Heart left ventricle (tissue), 16 donors: ENCODE measurements around the gene CEP89. TPM values are rescaled to one million over a fixed set of nuclear protein-coding genes. Genes with fewer than 3 reads are reported as not detected.

ENCODE experiments used
- ATAC-seq, 4 donors: fragments of 200-7000 bp; cut with Tn5 transposase; one replicate each; pipeline ENCODE4 v1.9.1; 2020 to 2022; ENCODE audit warnings: moderate library complexity in 4 of 4, mild to moderate bottlenecking in 3 of 4, moderate number of reproducible peaks in 1 of 4
- DNase-seq, 5 donors: peaks; one replicate each; pipeline ENCODE4 v3.0.0-alpha.2; 2020
- H3K27ac ChIP-seq, 12 donors: fragments of 200-600 bp; sonication (generic) in 4 of 12; one replicate each; pipeline versions ENCODE4 v1.5.0 to v1.8.0; 2016 to 2022; ENCODE audit warnings: mild to moderate bottlenecking in 2 of 12
- H3K27me3 ChIP-seq, 9 donors: fragments of 200-600 bp; sonication (generic) in 2 of 9; one replicate each; pipeline versions ENCODE4 v1.5.1 to v1.8.0; 2016 to 2022; ENCODE audit warnings: mild to moderate bottlenecking in 3 of 9
- H3K36me3 ChIP-seq, 9 donors: fragments of 200-600 bp; sonication (generic) in 2 of 9; one replicate each; pipeline versions ENCODE4 v1.5.0 to v1.8.0; 2018 to 2022; ENCODE audit warnings: mild to moderate bottlenecking in 2 of 9
- H3K4me1 ChIP-seq, 12 donors: fragments of 200-600 bp; sonication (generic) in 4 of 12; one replicate each; pipeline versions ENCODE4 v1.5.0 to v1.8.0; 2016 to 2022; ENCODE audit warnings: mild to moderate bottlenecking in 3 of 12
- H3K4me3 ChIP-seq, 12 donors: fragments of 200-600 bp; sonication (generic) in 4 of 12; one replicate each; pipeline versions ENCODE4 v1.5.0 to v1.8.0; 2017 to 2022; ENCODE audit warnings: mild to moderate bottlenecking in 9 of 12, moderate library complexity in 4 of 12
- H3K9me3 ChIP-seq, 12 donors: fragments of 200-600 bp; sonication (generic) in 4 of 12; one replicate each; pipeline versions ENCODE4 v1.5.0 to v1.8.0; 2016 to 2022; ENCODE audit warnings: mild to moderate bottlenecking in 1 of 12
- CTCF ChIP-seq, 12 donors: fragments of 200-600 bp; sonication (generic) in 4 of 12; IDR thresholded peaks; one replicate each; pipeline versions ENCODE4 v1.5.0 to v1.8.0; 2018 to 2022; ENCODE audit warnings: antibody characterized with exemption in 12 of 12, mild to moderate bottlenecking in 5 of 12
- POLR2A ChIP-seq, 2 donors: fragments of 450-650 bp; IDR thresholded peaks; one replicate each; pipeline ENCODE4 v1.6.1; 2017; ENCODE audit warnings: antibody characterized with exemption in 2 of 2, mild to moderate bottlenecking in 2 of 2, moderate library complexity in 2 of 2
- WGBS, 4 donors: extraction: QIAGEN DNeasy Blood & Tissue Kit in 2 of 4; methylation state at CpG; one replicate each; pipeline versions ENCODE4 v1.1.5 to v1.1.7; 2013 to 2018; 5-methylcytosine and 5-hydroxymethylcytosine counted together
- intact Hi-C, 10 donors: fragments of 100-400 bp; cut with DNase I; formaldehyde crosslinking; loops; one replicate each; pipeline versions ENCODE4 v1.11.1 to v1.14.2; 2022
- polyA plus RNA-seq, 2 donors: library from polyadenylated mRNA; stranded (reverse); fragments of 200-250 nt; gene quantifications; one replicate each; pipeline ENCODE4 v1.2.3, GENCODE V29; 2013
- total RNA-seq, 9 donors: library from RNA; depleted of rRNA in 2 of 9; stranded (reverse); fragments of >200 nt in 2 of 9; fragmentation: NEBNext Ultra II Directional in 3 of 9; extraction: Animal tissue kit (Norgen Biotek cat#: 25700) in 3 of 9; gene quantifications; one replicate each; pipeline versions ENCODE4 v1.1.0 to v1.2.4, GENCODE V29; 2016 to 2023
- donor health status: ischemic (EF 13 %, LVEDD 7.1; RV severe dilation, severe dysfunction).
- donor health status: healthy with polysubstance abuse.
- donor health status: DM: no; HTN: yes; CAD: no.
- donor health status: DM: no; HTN: no; CAD: no.
- donor health status: ischemic (EF 25% LVEDD 6.9; RV normal size, moderate dysfunction).
- donor health status: ischemic (EF 25% LVEDD 5.7; RV mildly dilated, moderate dysfunction).
- donor health status: healthy.
- donor health status: DM: yes; HTN: yes; CAD: no.
- donor health status: ischemic (EF 35%, LVEDD 5.7; RV mildly dilated, moderate dysfunction).
- donor health status: nonischemic (EF 11% LVEDD 7.7; RV severe dilation, severe dysfunction).
- donor health status: DM: yes; HTN: yes; CAD: no.
- donor health status: PGD.
- donor health status: ischemic (EF 29% LVEDD 5.4; RV normal size, mild dysfunction).
- donor health status: nonischemic (EF 23%, LVEDD 6.1; RV moderate dilation, normal function).

The CEP89 gene
- total and polyA plus RNA-seq, 11 donors: 5.4 to 16.0 (median 12.0) TPM

- H3K4me3 ChIP-seq: no peak overlapping the region
- H3K27me3 ChIP-seq: no peaks in the 10 kb centered on the region
- H3K36me3 ChIP-seq: no peaks in the 10 kb centered on the region
- ATAC-seq (no peak), DNase-seq (no peak)
- H3K27ac ChIP-seq: no peak overlapping the region
- TF ChIP-seq CTCF (IDR thresholded peaks at IDR 0.05): no peak
- no peak for TF ChIP-seq POLR2A (IDR thresholded peaks at IDR 0.05)
- intact Hi-C loops: no loop called here
- H3K9me3 ChIP-seq: no peaks in the 10 kb centered on the region
- 86 to 100% (median 90%) methylated on average over 8 to 13 of the region's 13 CpGs for WGBS, 4 donors
- H3K4me1 ChIP-seq: no peaks in the 10 kb centered on the region
Observed at GRCh38 chr19:32863841-32864240, 107.9 kb downstream of the CEP89 start.

- Histone ChIP-seq H3K4me3 (no peak overlapping the region), H3K9me3 (no peaks in the 10 kb centered on the region), H3K27me3 (no peaks in the 10 kb centered on the region), H3K4me1 (no peaks in the 10 kb centered on the region), H3K36me3 (no peaks in the 10 kb centered on the region), H3K27ac (no peak overlapping the region)
- DNase-seq: no peak
- no peak for ATAC-seq
- intact Hi-C loops: no loop called here
- no peak for TF ChIP-seq POLR2A (IDR thresholded peaks at IDR 0.05)
- TF ChIP-seq CTCF (IDR thresholded peaks at IDR 0.05): no peak
- WGBS, 4 donors: 83 to 93% (median 91%) methylated on average over 8 of the region's 8 CpGs
Observed at GRCh38 chr19:32863301-32863700, 108.5 kb downstream of the CEP89 start.

GRCh38 chr19:32862741-32863140, 109.0 kb downstream of the CEP89 start:
- H3K27me3 ChIP-seq: no peaks in the 10 kb centered on the region
- no peaks in the 10 kb centered on the region for H3K9me3 ChIP-seq
- WGBS, 4 donors: 92 to 96% (median 94%) methylated on average over 14 of the region's 14 CpGs
- H3K4me1 ChIP-seq: no peaks in the 10 kb centered on the region
- no peaks in the 10 kb centered on the region for H3K36me3 ChIP-seq
- ATAC-seq: no peak
- no peak overlapping the region for H3K27ac ChIP-seq
- H3K4me3 ChIP-seq: no peak overlapping the region
- no peak for DNase-seq
- TF ChIP-seq CTCF (IDR thresholded peaks at IDR 0.05) (no peak), POLR2A (IDR thresholded peaks at IDR 0.05) (no peak)
- intact Hi-C loops: no loop called here

- intact Hi-C loops: no loop called here
- Histone ChIP-seq H3K27me3 (no peaks in the 10 kb centered on the region), H3K4me3 (no peak overlapping the region), H3K27ac (no peak overlapping the region), H3K36me3 (no peaks in the 10 kb centered on the region), H3K9me3 (no peaks in the 10 kb centered on the region), H3K4me1 (no peaks in the 10 kb centered on the region)
- DNase-seq: no peak
- no peak for ATAC-seq
- 85 to 89% (median 87%) methylated on average over 19 of the region's 19 CpGs for WGBS, 4 donors
- TF ChIP-seq POLR2A (IDR thresholded peaks at IDR 0.05): no peak
- no peak for TF ChIP-seq CTCF (IDR thresholded peaks at IDR 0.05)
Observed at GRCh38 chr19:32862173-32862572, 109.6 kb downstream of the CEP89 start.
